NK-92 treated with Interleukin-12 subunit alpha and Interleukin-12 subunit beta, amount 100 ng/mL, for 24 hours (cell line): ENCODE results near the gene DAAM1.

ENCODE experiments used
- DNase-seq: peaks from one replicate; lab custom pipeline; 2025; lab: John Stamatoyannopoulos, UW

The DAAM1 gene

GRCh38 chr14:59341858-59342477 is 153.5 kb downstream of the DAAM1 start:
- DNase-seq: no peak

DNA sequence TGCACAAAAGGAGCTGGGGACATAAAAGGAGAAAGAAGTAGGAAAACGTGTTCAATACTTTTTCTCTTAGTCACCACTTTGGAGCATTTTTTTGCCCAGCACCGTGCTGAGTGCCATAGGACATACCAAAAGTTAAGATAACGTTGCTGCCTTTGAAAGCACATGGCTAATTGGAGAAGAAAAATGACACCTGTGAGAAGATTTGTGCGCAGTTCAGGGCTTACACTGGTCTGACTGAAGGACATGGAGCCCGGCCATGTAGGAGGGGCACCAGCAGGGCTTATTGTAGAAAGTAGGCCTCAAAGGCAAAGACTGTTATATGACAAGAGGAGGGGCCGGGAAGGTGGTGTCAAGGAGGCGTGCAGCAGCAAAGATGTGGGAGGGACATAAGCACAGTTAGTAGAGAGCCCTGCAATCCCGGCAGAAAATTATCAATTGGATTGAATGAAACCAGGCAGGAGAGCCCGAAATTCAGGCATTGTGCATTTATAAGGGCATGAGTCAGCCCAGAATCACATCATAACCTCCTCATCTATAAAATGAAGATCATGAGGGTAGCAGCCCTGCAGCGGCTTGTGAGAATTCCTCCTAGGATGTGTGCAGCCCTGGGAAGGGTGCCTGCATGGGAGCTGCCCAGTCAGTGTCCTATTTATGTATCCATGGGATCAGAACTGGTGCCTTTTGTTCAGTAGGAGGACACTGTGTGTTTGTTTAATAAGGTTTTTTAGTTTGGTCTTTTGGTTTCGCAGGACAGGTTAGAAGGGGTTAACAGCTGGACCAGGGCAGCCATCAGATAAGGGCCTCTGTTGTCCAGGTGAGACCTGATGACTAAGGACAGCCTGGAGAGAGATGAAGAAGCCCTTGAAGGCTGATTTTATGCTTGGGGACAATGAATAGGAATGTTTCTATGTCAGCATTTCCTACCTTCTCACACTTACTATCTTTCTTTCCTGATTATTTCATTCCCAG is 154.3 kb downstream of the DAAM1 start:
- no peak for DNase-seq

DNA sequence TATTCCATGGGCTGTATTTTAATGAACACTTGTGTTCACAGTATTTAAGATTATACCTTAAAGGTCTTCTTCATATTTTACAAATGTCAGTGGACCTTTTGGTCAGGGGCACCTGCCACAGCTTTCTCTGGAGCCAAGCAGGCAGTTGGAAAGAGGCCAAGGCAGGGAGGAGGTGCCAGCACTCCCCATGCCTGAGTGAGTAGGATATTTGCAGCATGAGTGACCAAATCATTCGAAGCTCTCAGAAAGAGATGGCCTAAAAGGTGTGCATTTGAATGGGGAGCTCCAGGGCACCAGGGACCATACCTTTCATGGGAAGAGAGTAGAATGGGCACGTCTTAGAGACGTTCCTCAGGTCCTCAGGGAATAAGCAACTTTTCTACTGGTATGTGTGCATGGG is 155.1 kb downstream of the DAAM1 start:
- DNase-seq: no peak

DNA sequence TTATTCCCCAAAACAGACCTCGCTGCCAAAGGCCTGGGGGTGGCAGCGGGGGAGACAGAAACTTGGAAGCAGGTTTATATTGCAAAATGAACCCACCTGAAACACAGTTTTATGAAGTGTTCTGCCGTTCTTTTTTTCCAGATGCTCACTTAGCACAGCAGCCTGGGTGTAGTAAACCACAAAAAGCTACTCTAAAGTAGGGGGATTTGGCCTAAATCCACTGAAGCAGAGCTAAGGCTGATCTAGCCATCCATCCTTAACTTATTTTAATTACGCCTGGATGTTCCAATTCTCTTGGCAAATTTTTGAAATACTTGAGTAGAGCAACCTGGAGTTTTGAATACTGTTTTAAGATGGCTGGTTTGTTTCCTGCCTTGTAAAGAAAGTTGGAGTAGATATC is 155.5 kb downstream of the DAAM1 start:
- DNase-seq: no peak

GRCh38 chr14:59344691-59345455 is 156.4 kb downstream of the DAAM1 start:
- DNase-seq: no peak

- DNase-seq: no peak
These were observed 157.9 kb downstream of the DAAM1 start for GRCh38 chr14:59346329-59346728.

DNA sequence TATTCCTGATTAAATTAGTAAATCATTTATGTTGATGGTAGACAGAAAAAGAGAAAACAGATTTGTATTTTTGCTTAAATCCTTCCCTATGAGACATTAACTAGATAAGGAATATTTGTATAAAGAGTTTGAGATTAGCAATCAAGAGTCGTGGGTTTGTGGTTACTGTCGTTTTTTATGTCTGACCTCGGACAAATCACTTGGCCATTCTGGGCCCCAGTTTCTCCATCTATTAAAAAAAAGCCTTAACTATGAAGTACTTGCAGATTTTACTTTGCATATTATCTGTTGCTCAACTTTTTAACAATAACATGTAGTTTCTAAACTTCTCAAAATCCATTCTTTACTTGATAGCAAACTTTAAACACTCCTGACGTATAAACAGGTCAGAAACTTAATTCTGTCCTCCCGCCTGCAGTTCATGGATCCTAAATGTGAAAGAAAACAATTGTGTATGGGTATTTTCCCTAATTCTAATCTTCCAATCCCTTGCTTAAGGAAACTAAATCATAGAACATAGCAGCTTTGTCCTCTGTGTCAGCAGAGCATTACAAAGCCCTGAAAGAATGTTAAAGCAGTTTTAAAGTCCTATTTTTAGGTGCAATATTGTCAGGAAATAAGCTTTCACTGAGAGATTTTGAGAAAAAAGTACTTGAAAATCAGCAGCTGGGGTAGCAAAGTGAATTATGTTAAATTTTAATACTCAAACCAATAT is 158.5 kb downstream of the DAAM1 start:
- DNase-seq: no peak

DNA sequence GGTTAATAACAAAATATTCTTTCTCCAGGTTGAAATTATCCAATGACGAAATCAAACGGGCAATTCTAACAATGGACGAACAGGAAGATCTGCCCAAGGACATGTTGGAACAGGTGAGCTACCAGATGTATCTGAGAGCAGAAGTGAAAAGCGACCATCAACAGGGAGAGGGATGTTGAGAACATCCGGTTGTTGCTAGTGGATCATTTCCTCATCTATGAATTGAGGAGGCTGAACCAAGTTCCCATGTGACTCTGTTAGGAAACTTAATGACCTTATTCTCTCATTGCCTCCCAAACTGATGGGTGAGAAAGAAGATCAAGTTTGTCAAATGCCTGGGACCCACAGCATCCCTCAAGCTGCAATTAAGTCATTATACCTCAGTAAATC is 159.0 kb downstream of the DAAM1 start:
- no peak for DNase-seq

GRCh38 chr14:59347915-59348314 is 159.4 kb downstream of the DAAM1 start:
- DNase-seq: no peak

DNA sequence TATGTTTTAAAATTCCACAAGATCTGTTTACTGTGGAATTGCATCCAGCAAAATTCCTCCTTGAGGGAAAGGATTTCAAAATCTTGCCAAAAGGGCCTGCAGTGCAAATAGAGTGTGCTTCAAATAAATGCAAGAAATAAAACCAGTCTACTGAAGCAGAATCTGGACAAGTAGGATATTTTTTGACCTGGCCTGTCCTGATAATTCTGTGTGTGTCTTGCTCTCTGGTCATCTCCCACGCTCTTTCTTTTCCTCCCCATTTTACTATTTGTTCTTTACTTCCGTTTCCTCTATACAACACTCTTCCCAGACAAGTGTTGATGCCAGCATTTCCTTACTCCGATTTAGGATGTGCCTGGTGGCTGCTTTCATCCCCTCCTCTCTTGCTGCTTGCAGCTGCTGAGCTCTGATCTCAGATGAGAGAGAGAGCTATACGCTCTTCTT is 160.8 kb downstream of the DAAM1 start:
- DNase-seq: no peak

DNA sequence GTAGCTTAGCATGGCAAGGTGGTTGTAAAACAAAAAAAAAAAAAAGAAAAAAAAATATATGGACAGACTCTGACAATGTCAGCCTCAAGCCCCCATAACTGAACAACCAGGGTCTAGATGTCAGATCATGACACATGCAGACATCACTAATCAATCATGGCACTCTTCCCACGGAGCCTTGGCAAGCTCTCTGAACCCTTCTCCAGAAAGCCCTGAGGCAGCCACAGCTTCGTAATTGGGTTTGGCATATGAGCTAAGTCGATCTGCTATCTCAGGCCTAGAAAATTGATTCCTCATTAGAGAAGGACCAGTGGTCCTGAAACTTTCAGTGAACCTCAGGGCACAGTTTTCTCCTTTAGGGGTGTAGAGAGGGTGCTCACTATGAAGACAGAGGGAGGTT is 164.5 kb downstream of the DAAM1 start:
- no peak for DNase-seq

DNA sequence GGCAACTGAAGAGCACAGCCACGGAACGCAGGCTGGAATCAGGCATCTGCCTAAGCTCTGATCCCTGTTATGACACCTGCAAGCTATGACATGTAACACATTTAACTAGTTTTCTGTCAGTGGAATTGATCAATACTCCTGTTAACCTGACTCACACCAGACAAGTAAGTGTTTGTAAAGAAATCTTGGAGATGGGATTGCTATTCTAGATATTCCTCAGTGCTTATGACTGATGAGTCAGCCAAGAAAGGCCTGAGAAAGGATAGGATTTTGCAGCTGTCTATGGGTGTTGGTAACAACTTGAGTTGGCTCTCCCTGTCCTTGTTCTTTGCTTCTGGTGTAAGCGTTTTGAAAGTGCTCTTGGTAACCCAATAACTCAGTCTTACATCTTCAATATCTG is 166.2 kb downstream of the DAAM1 start:
- DNase-seq: no peak

DNA sequence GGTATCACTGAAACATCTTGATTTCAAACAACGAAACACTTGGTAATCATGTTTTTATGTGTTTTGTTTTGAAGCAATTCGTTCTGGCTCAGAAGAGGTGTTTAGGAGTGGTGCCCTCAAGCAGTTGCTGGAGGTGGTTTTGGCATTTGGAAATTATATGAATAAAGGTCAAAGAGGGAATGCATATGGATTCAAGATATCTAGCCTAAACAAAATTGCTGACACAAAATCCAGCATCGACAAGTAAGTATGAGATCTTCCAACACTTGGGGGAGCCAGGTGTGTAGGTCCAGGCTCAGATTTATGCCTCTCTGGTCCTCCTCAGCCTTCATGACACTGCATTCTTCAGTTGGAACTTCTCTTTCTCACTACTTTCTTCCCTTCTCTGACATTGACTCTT is 166.6 kb downstream of the DAAM1 start:
- no peak for DNase-seq

- DNase-seq: no peak
These were observed 167.8 kb downstream of the DAAM1 start for GRCh38 chr14:59356312-59356711.

DNA sequence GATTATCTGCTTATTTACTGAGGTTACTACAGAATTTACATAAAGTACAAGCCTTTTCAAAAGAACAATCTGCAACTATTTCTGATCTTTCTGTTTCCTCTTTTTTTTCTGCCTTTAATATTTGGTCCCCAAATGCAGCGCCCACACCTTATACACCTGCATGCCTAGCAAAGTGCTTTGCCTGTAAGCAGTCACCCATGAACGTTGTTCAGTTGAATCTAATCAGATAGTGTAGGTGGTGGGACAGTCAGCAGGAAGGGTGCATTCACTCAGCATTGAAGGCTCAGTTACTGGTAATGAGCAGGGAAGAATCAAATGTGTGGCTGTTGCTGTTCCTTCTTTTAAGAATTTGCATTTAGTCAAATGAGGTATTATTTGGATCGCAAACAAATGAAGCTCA is 168.3 kb downstream of the DAAM1 start:
- no peak for DNase-seq

DNA sequence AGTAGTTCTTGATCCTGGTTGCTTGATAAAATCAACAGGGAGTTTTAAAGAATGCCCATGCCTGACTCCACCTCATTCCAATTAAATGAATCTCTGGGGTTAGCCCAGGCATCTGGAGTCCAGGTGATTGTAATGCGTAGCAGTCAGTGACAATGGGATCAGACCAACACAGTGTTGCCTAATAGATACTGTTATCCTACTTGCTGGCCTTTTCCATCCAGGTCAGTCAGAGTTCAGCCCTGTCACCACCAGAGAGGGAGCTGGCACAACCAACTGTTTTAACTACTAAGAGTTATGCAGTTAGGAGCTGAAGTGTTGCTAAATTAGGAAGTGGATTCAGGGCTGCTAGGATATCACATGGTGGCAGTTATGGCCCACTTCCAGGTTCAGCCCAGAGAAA is 169.6 kb downstream of the DAAM1 start:
- DNase-seq: no peak

GRCh38 chr14:59358784-59359183 is 170.3 kb downstream of the DAAM1 start:
- DNase-seq: no peak

DNA sequence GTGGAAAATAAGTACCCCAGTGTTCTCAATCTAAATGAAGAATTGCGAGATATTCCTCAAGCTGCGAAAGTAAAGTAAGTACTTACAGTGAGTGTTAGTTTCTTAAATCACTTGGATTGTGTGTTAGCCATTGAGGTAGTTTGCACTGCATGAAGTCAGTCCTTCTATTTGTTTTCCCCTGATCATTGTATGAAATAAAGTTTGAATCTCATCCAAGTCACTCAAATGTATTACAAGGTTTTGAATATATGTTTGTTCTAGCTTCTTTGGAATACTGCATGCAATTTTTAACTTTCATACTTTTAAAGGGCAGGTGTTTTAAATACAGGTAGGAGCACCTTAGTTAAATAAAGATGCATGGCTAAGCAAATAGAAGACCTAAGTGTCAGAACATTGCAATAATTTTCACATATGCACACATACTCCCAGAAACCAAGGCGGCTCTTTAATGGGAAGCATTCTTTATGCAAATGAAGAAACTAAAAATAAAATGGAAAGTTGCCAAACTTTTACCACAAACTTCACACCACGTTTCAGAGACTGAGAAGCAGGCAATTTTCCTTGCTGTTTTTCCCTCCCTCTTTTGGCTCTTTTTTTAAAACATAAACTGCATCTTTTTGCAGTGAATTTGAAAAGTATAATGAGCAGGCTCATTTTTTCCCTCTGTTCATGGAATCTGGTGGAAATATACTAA is 171.1 kb downstream of the DAAM1 start:
- DNase-seq: no peak

- no peak for DNase-seq
These were observed 171.8 kb downstream of the DAAM1 start for GRCh38 chr14:59360233-59360632.

- DNase-seq: no peak
These were observed 172.7 kb downstream of the DAAM1 start for GRCh38 chr14:59360923-59361794.
